EL (cell line): ENCODE measurements around the gene SUMO3.

Experiments used
- DNase-seq: peaks from one replicate; pipeline ENCODE4 v3.0.0-alpha.2; 2016

The SUMO3 gene

GRCh38 chr21:44801468-44802395 lies 16.1 kb downstream of the SUMO3 start, which contains the start of gene UBE2G2:
Gene UBE2G2 (minus strand): TSS chr21:44801820. CDS start chr21:44801748, 72 bp downstream.
- DNase-seq: peak; percentile 79

GRCh38 chr21:44800971-44801467 lies 16.8 kb downstream of the SUMO3 start:
- peak; percentile 41 for DNase-seq

GRCh38 chr21:44800103-44800502 lies 17.8 kb downstream of the SUMO3 start:
- DNase-seq: no peak

GRCh38 chr21:44799646-44800045 lies 18.2 kb downstream of the SUMO3 start:
- DNase-seq: no peak

- DNase-seq: no peak
Measured at GRCh38 chr21:44797775-44798174, 20.1 kb downstream of the SUMO3 start.

- DNase-seq: no peak
Measured at GRCh38 chr21:44795342-44795741, 22.5 kb downstream of the SUMO3 start.

- DNase-seq: no peak
Measured at GRCh38 chr21:44793592-44794374, 24.1 kb downstream of the SUMO3 start.

GRCh38 chr21:44792702-44793591 lies 24.9 kb downstream of the SUMO3 start:
- DNase-seq: peak; percentile 65

GRCh38 chr21:44791993-44792392 lies 25.9 kb downstream of the SUMO3 start:
- no peak for DNase-seq

GRCh38 chr21:44791246-44791645 lies 26.6 kb downstream of the SUMO3 start:
- no peak for DNase-seq

- no peak for DNase-seq
Measured at GRCh38 chr21:44790368-44790767, 27.5 kb downstream of the SUMO3 start.

GRCh38 chr21:44789880-44790279 lies 28.0 kb downstream of the SUMO3 start:
- peak; percentile 59 for DNase-seq

- DNase-seq: peak; percentile 37
Measured at GRCh38 chr21:44785620-44786335, 32.1 kb downstream of the SUMO3 start.

GRCh38 chr21:44784810-44785209 lies 33.1 kb downstream of the SUMO3 start:
- no peak for DNase-seq

GRCh38 chr21:44783020-44783696 lies 34.7 kb downstream of the SUMO3 start:
- DNase-seq: no peak

- DNase-seq: no peak
Measured at GRCh38 chr21:44780767-44781459, 36.9 kb downstream of the SUMO3 start.

GRCh38 chr21:44780137-44780502 lies 37.7 kb downstream of the SUMO3 start:
- no peak for DNase-seq

GRCh38 chr21:44779417-44780136 lies 38.3 kb downstream of the SUMO3 start:
- DNase-seq: no peak

GRCh38 chr21:44778983-44779382 lies 38.9 kb downstream of the SUMO3 start:
- no peak for DNase-seq

GRCh38 chr21:44778499-44778911 lies 39.4 kb downstream of the SUMO3 start:
- no peak for DNase-seq
